MM.1S (cell line): ENCODE measurements around the gene CAGE1.

ENCODE experiments used
- DNase-seq: peaks from one replicate; pipeline ENCODE4 v3.0.0-alpha.2; 2015
- H2AFZ ChIP-seq: fragments of 300-600 bp; sonication (generic); 2 replicates; pipeline ENCODE4 v1.6.0; 2016; ENCODE audit warnings: antibody characterized with exemption, low read length
- H3F3A ChIP-seq: fragments of 300-600 bp; sonication (generic); 2 replicates; pipeline ENCODE4 v1.6.1; 2016; ENCODE audit warnings: mild to moderate bottlenecking, antibody characterized with exemption, low read length, moderate library complexity, mixed read lengths; ENCODE audit not compliant: insufficient read depth
- H3K27ac ChIP-seq: fragments of 300-600 bp; sonication (generic); 2 replicates; pipeline ENCODE4 v1.5.1; 2016; ENCODE audit warnings: mild to moderate bottlenecking, low read length
- H3K27me3 ChIP-seq: fragments of 300-600 bp; sonication (generic); replicated peaks from 2 replicates; pipeline ENCODE4 v1.6.0; 2016; ENCODE audit warnings: low read length; ENCODE audit not compliant: insufficient read depth
- H3K36me3 ChIP-seq: fragments of 300-600 bp; sonication (generic); replicated peaks from 2 replicates; pipeline ENCODE4 v1.6.1; 2016; ENCODE audit warnings: mild to moderate bottlenecking, low read length, mixed read lengths; ENCODE audit not compliant: insufficient read depth
- H3K4me1 ChIP-seq: fragments of 300-600 bp; sonication (generic); 2 replicates; pipeline ENCODE4 v1.6.1; 2016; ENCODE audit warnings: low read length, mixed read lengths
- H3K4me2 ChIP-seq: fragments of 300-600 bp; sonication (generic); 2 replicates; pipeline ENCODE4 v1.6.0; 2016; ENCODE audit warnings: low read depth, low read length
- H3K4me3 ChIP-seq: fragments of 300-600 bp; sonication (generic); 2 replicates; pipeline ENCODE4 v1.5.1; 2016; ENCODE audit warnings: low read length, mixed read lengths
- H3K79me2 ChIP-seq: fragments of 300-600 bp; sonication (generic); 2 replicates; pipeline ENCODE4 v1.6.1; 2016; ENCODE audit warnings: mixed run types, low read length, mixed read lengths
- H3K9ac ChIP-seq: fragments of 300-600 bp; sonication (generic); 2 replicates; pipeline ENCODE4 v1.6.1; 2016; ENCODE audit warnings: low read length, mixed read lengths
- H3K9me2 ChIP-seq: fragments of 300-600 bp; sonication (generic); replicated peaks from 2 replicates; pipeline ENCODE4 v1.6.1; 2016; ENCODE audit warnings: mild to moderate bottlenecking, low read length, mixed read lengths; ENCODE audit not compliant: insufficient read depth
- H3K9me3 ChIP-seq: fragments of 300-600 bp; sonication (generic); replicated peaks from 2 replicates; pipeline ENCODE4 v1.6.1; 2016; ENCODE audit warnings: mild to moderate bottlenecking, low read length, mixed read lengths; ENCODE audit not compliant: insufficient read depth
- H4K20me1 ChIP-seq: fragments of 300-600 bp; sonication (generic); 2 replicates; pipeline ENCODE4 v1.6.1; 2016; ENCODE audit warnings: mild to moderate bottlenecking, low read length, moderate library complexity, mixed read lengths; ENCODE audit not compliant: insufficient read depth
- CTCF ChIP-seq: fragments of 300-600 bp; sonication (generic); IDR thresholded peaks from 2 replicates; pipeline ENCODE4 v1.5.1; 2016; ENCODE audit warnings: antibody characterized with exemption, low read length, mixed read lengths
- EZH2 ChIP-seq: fragments of 300-600 bp; sonication (generic); optimal IDR thresholded peaks from 2 replicates; pipeline ENCODE3; 2017; ENCODE audit warnings: low read depth, mild to moderate bottlenecking, antibody characterized with exemption, low read length, mixed read lengths
- EZH2phosphoT487 ChIP-seq: fragments of 300-600 bp; sonication (generic); IDR thresholded peaks from 2 replicates; pipeline ENCODE4 v1.6.1; 2018; ENCODE audit warnings: antibody characterized with exemption, low read length

Gene CAGE1

GRCh38 chr6:7296602-7297001 lies 92.9 kb downstream of the CAGE1 start:
- H4K20me1 ChIP-seq, result peaks cover 8% of the 10 kb centered on the region; the same call in 1 of the 2 replicates
- TF ChIP-seq EZH2 (no peak), EZH2phosphoT487 (no peak), CTCF (no peak)
- H3K9me3 ChIP-seq, result no peaks in the 10 kb centered on the region
- no peak overlapping the region for H2AFZ ChIP-seq
- peaks cover 38% of the 10 kb centered on the region for H3K36me3 ChIP-seq
- no peaks in the 10 kb centered on the region for H3K4me1 ChIP-seq
- no peak overlapping the region for H3K9ac ChIP-seq
- H3K27ac ChIP-seq, result no peak overlapping the region
- peaks cover 9% of the 10 kb centered on the region; the same call in 1 of the 2 replicates for H3F3A ChIP-seq
- H3K4me3 ChIP-seq, result no peak overlapping the region
- H3K27me3 ChIP-seq, result no peaks in the 10 kb centered on the region
- no peaks in the 10 kb centered on the region for H3K9me2 ChIP-seq
- peaks cover 56% of the 10 kb centered on the region for H3K79me2 ChIP-seq
- no peak overlapping the region for H3K4me2 ChIP-seq
- DNase-seq, result no peak

GRCh38 chr6:7295916-7296315 lies 93.6 kb downstream of the CAGE1 start:
- Histone ChIP-seq H3K79me2 (peaks cover 50% of the 10 kb centered on the region), H3F3A (peaks cover 9% of the 10 kb centered on the region; the same call in 1 of the 2 replicates), H3K9ac (no peak overlapping the region), H3K27ac (no peak overlapping the region), H3K36me3 (peaks cover 34% of the 10 kb centered on the region), H3K9me2 (no peaks in the 10 kb centered on the region), H3K27me3 (no peaks in the 10 kb centered on the region), H3K4me2 (no peak overlapping the region), H3K9me3 (no peaks in the 10 kb centered on the region), H3K4me3 (no peak overlapping the region), H3K4me1 (no peaks in the 10 kb centered on the region), H2AFZ (no peak overlapping the region), H4K20me1 (peaks cover 8% of the 10 kb centered on the region; the same call in 1 of the 2 replicates)
- no peak for TF ChIP-seq CTCF
- TF ChIP-seq EZH2phosphoT487, result no peak
- no peak for TF ChIP-seq EZH2
- DNase-seq, result no peak

GRCh38 chr6:7292596-7293255 lies 96.8 kb downstream of the CAGE1 start:
- peaks cover 26% of the 10 kb centered on the region for H3K79me2 ChIP-seq
- H2AFZ ChIP-seq, result no peak overlapping the region
- H3K4me1 ChIP-seq, result no peaks in the 10 kb centered on the region
- no peaks in the 10 kb centered on the region for H3K9me2 ChIP-seq
- no peaks in the 10 kb centered on the region for H3K9me3 ChIP-seq
- H3K27me3 ChIP-seq, result no peaks in the 10 kb centered on the region
- peaks cover 8% of the 10 kb centered on the region; the same call in 1 of the 2 replicates for H4K20me1 ChIP-seq
- no peaks in the 10 kb centered on the region for H3F3A ChIP-seq
- H3K9ac ChIP-seq, result no peak overlapping the region
- DNase-seq, result no peak
- no peak overlapping the region for H3K27ac ChIP-seq
- H3K4me2 ChIP-seq, result no peak overlapping the region
- peaks cover 25% of the 10 kb centered on the region for H3K36me3 ChIP-seq
- no peak overlapping the region for H3K4me3 ChIP-seq
- TF ChIP-seq EZH2phosphoT487 (no peak), EZH2 (no peak), CTCF (no peak)
